IMR-90 (cell line): ENCODE measurements around the gene ACSF2. TPM values are rescaled to one million over a fixed set of nuclear protein-coding genes. Genes with fewer than 3 reads are reported as not detected.

Experiments used
- ATAC-seq: fragments of 200-7000 bp; cut with Tn5 transposase; 2 replicates; pipeline ENCODE4 v1.9.1; 2020; ENCODE audit warnings: low read depth, mild to moderate bottlenecking, moderate library complexity
- BruUV-seq: library from RNA; stranded (reverse); fragments of 400-500 nt; replicated peaks from 2 replicates; lab custom pipeline; 2021; lab: Mats Ljungman, UMichigan
- CTCF ChIA-PET: fragments of 300-600 bp; formaldehyde crosslinking; extraction: SDS; loops from one replicate; lab custom pipeline; 2021; ENCODE audit warnings: antibody characterized with exemption; lab: Yijun Ruan, JAX
- POLR2A ChIA-PET: fragments of 300-600 bp; sonication (Branson Sonifier 250); formaldehyde crosslinking; loops from one replicate; lab custom pipeline; 2022; ENCODE audit warnings: antibody characterized with exemption; ENCODE audit not compliant: unreplicated experiment; lab: Charles Lee
- DNase-seq: peaks from one replicate; pipeline ENCODE4 v3.0.0; 2013
- H2AFZ ChIP-seq: replicated peaks from 2 replicates; pipeline ENCODE3; 2013; ENCODE audit warnings: low read length, mild to moderate bottlenecking; ENCODE audit not compliant: poor library complexity
- H2AK5ac ChIP-seq: 2 replicates; pipeline ENCODE4 v1.6.1; 2013; ENCODE audit warnings: low read depth, low read length, inconsistent platforms
- H2AK9ac ChIP-seq: replicated peaks from 2 replicates; pipeline ENCODE3; 2013; ENCODE audit warnings: mild to moderate bottlenecking, low read depth, low read length, moderate library complexity; ENCODE audit not compliant: poor library complexity
- H2BK120ac ChIP-seq: 2 replicates; pipeline ENCODE4 v1.6.1; 2013; ENCODE audit warnings: low read depth, low read length, inconsistent platforms
- H2BK15ac ChIP-seq: 3 replicates; pipeline ENCODE4 v1.6.1; 2013; ENCODE audit warnings: low read depth, low read length, inconsistent platforms
- H2BK20ac ChIP-seq: 2 replicates; pipeline ENCODE4 v1.6.1; 2013; ENCODE audit warnings: low read depth, mild to moderate bottlenecking, inconsistent platforms, low read length, moderate library complexity
- H2BK5ac ChIP-seq: 2 replicates; pipeline ENCODE4 v1.6.1; 2013; ENCODE audit warnings: mild to moderate bottlenecking, low read depth, low read length, inconsistent platforms; ENCODE audit not compliant: poor library complexity, severe bottlenecking
- H3K14ac ChIP-seq: replicated peaks from 2 replicates; pipeline ENCODE4 v1.6.1; 2013; ENCODE audit warnings: low read depth, low read length, inconsistent platforms
- H3K18ac ChIP-seq: 2 replicates; pipeline ENCODE4 v1.6.1; 2013; ENCODE audit warnings: low read depth, low read length, control low read depth
- H3K23ac ChIP-seq: 2 replicates; pipeline ENCODE4 v1.6.1; 2013; ENCODE audit warnings: low read depth, low read length, inconsistent platforms
- H3K27ac ChIP-seq: 2 replicates; pipeline ENCODE4 v1.5.1; 2013; ENCODE audit warnings: mild to moderate bottlenecking, control low read depth, low read length; ENCODE audit not compliant: insufficient read depth
- H3K27me3 ChIP-seq: 2 replicates; pipeline ENCODE4 v1.6.1; 2013; ENCODE audit warnings: low read length; ENCODE audit not compliant: control insufficient read depth, insufficient read depth
- H3K36me3 ChIP-seq: 2 replicates; pipeline ENCODE4 v1.6.1; 2013; ENCODE audit warnings: low read length, mixed read lengths; ENCODE audit not compliant: control insufficient read depth, insufficient read depth
- H3K4ac ChIP-seq: 2 replicates; pipeline ENCODE4 v1.6.1; 2013; ENCODE audit warnings: low read depth, low read length, inconsistent platforms
- H3K4me1 ChIP-seq: 2 replicates; pipeline ENCODE4 v1.6.1; 2013; ENCODE audit warnings: low read length, mixed read lengths; ENCODE audit not compliant: control insufficient read depth, insufficient read depth
- H3K4me2 ChIP-seq: 2 replicates; pipeline ENCODE4 v1.6.1; 2013; ENCODE audit warnings: low read depth, mild to moderate bottlenecking, control low read depth, low read length, moderate library complexity
- H3K4me3 ChIP-seq: 2 replicates; pipeline ENCODE4 v1.5.1; 2013; ENCODE audit warnings: low read depth, mild to moderate bottlenecking, control low read depth, low read length, moderate library complexity; ENCODE audit not compliant: insufficient read depth
- H3K56ac ChIP-seq: 2 replicates; pipeline ENCODE4 v1.6.1; 2013; ENCODE audit warnings: low read length, inconsistent platforms; ENCODE audit not compliant: insufficient read depth; ENCODE audit errors: extremely low read depth
- H3K79me1 ChIP-seq, 2 experiments: 2 replicates each; pipeline ENCODE4 v1.6.1; 2013; ENCODE audit warnings: low read length in 2 of 2, inconsistent platforms in 1 of 2, low read depth in 1 of 2
- H3K9ac ChIP-seq: 2 replicates; pipeline ENCODE4 v1.6.1; 2013; ENCODE audit warnings: low read depth, low read length, control low read depth
- H3K9me1 ChIP-seq: 2 replicates; pipeline ENCODE4 v1.6.1; 2013; ENCODE audit warnings: low read length, inconsistent platforms; ENCODE audit not compliant: insufficient read depth
- H3K9me3 ChIP-seq: 2 replicates; pipeline ENCODE4 v1.6.1; 2013; ENCODE audit warnings: low read length; ENCODE audit not compliant: control insufficient read depth, insufficient read depth
- H4K20me1 ChIP-seq: 2 replicates; pipeline ENCODE4 v1.6.1; 2013; ENCODE audit warnings: low read length, inconsistent platforms; ENCODE audit not compliant: insufficient read depth
- H4K5ac ChIP-seq: 2 replicates; pipeline ENCODE4 v1.6.1; 2013; ENCODE audit warnings: mild to moderate bottlenecking, low read depth, low read length, control low read depth
- H4K8ac ChIP-seq, 2 experiments: 2 replicates each; pipeline ENCODE4 v1.6.1; 2013; ENCODE audit warnings: low read depth in 2 of 2, low read length in 2 of 2, control low read depth in 1 of 2, inconsistent platforms in 1 of 2
- H4K91ac ChIP-seq: 2 replicates; pipeline ENCODE4 v1.6.1; 2013; ENCODE audit warnings: low read depth, low read length, inconsistent platforms; ENCODE audit not compliant: insufficient read depth
- BHLHE40 ChIP-seq: fragments of 150-350 bp; IDR thresholded peaks from 2 replicates; pipeline ENCODE4 v1.6.1; 2016; ENCODE audit warnings: mild to moderate bottlenecking, low read depth, low read length
- CEBPB ChIP-seq: IDR thresholded peaks from 2 replicates; pipeline ENCODE4 v1.6.1; 2012; ENCODE audit warnings: low read depth, low read length, improper control_type of control experiment
- CHD1 ChIP-seq: IDR thresholded peaks from 2 replicates; pipeline ENCODE4 v1.6.1; 2012; ENCODE audit warnings: low read depth, low read length, improper control_type of control experiment
- CTCF ChIP-seq: conservative IDR thresholded peaks from 2 replicates; pipeline ENCODE4 v1.5.1; 2012; ENCODE audit warnings: mild to moderate bottlenecking, low read depth, low read length, improper control_type of control experiment
- FOS ChIP-seq: fragments of 150-350 bp; IDR thresholded peaks from 2 replicates; pipeline ENCODE4 v1.6.1; 2016; ENCODE audit warnings: low read depth, low read length
- MAFK ChIP-seq: IDR thresholded peaks from 2 replicates; pipeline ENCODE4 v1.6.1; 2012; ENCODE audit warnings: low read depth, low read length, improper control_type of control experiment
- MAZ ChIP-seq: IDR thresholded peaks from 2 replicates; pipeline ENCODE4 v1.6.1; 2012; ENCODE audit warnings: low read depth, mild to moderate bottlenecking, low read length, improper control_type of control experiment, moderate library complexity, borderline replicate concordance
- MXI1 ChIP-seq: IDR thresholded peaks from 2 replicates; pipeline ENCODE4 v1.6.1; 2012; ENCODE audit warnings: low read depth, mild to moderate bottlenecking, low read length, moderate library complexity, borderline replicate concordance
- NFE2L2 ChIP-seq: fragments of 150-350 bp; IDR thresholded peaks from 2 replicates; pipeline ENCODE4 v1.6.1; 2016; ENCODE audit warnings: low read depth, mild to moderate bottlenecking, low read length
- POLR2A ChIP-seq: IDR thresholded peaks from 2 replicates; pipeline ENCODE4 v1.6.1; 2012; ENCODE audit warnings: mild to moderate bottlenecking, low read depth, low read length
- RAD21 ChIP-seq: IDR thresholded peaks from 2 replicates; pipeline ENCODE4 v1.6.1; 2012; ENCODE audit warnings: low read length, improper control_type of control experiment
- RCOR1 ChIP-seq: IDR thresholded peaks from 2 replicates; pipeline ENCODE4 v1.6.1; 2012; ENCODE audit warnings: mild to moderate bottlenecking, low read length, improper control_type of control experiment; ENCODE audit not compliant: insufficient replicate concordance
- RFX5 ChIP-seq: IDR thresholded peaks from 2 replicates; pipeline ENCODE4 v1.8.0; 2012; ENCODE audit warnings: low read depth, mild to moderate bottlenecking, low read length, moderate library complexity
- SMC3 ChIP-seq: fragments of 150-350 bp; IDR thresholded peaks from 2 replicates; pipeline ENCODE4 v1.6.1; 2016; ENCODE audit warnings: low read depth, mild to moderate bottlenecking, antibody characterized with exemption, low read length, moderate library complexity
- WGBS, 2 experiments: methylation state at CpG; one replicate each; pipeline versions ENCODE4 v1.1.5 to v1.1.7; 2013; ENCODE audit warnings: missing lambda C conversion rate in 2 of 2; ENCODE audit not compliant: insufficient read length in 1 of 2; ENCODE audit errors: extremely low coverage in 2 of 2; 5-methylcytosine and 5-hydroxymethylcytosine counted together
- dilution Hi-C: fragments of 300-500 bp; cut with HindIII; formaldehyde crosslinking; loops from one replicate; pipeline ENCODE4 v1.14.3; 2018; ENCODE audit warnings: low sequenced_read_pairs; ENCODE audit not compliant: unreplicated experiment
- in situ Hi-C: fragments of 300-500 bp; cut with MboI; formaldehyde crosslinking; loops from 3 replicates; pipeline ENCODE4 v1.14.3; 2019; ENCODE audit warnings: low sequenced_read_pairs, inconsistent platforms, mixed read lengths
- intact Hi-C: fragments of 100-400 bp; cut with micrococcal nuclease; formaldehyde crosslinking; loops from 2 replicates; pipeline ENCODE4 v1.10.0; 2022
- polyA plus RNA-seq, 3 experiments: library from polyadenylated mRNA; depleted of rRNA; stranded (reverse); fragments of >200 nt; gene quantifications; 2 replicates each; pipeline ENCODE4 v1.2.3, GENCODE V29; 2012; ENCODE audit warnings: low replicate concordance in 1 of 3
- total RNA-seq: library from RNA; depleted of rRNA; stranded (reverse); fragments of >200 nt; gene quantifications from 2 replicates; pipeline ENCODE4 v1.2.3, GENCODE V29; 2012
- TF ChIP-seq, protein P1 (sequence below): fragments of 150-350 bp; IDR thresholded peaks from 2 replicates; pipeline ENCODE4 v1.6.1; 2017; ENCODE audit warnings: mild to moderate bottlenecking, antibody characterized with exemption, low read length, low read depth
- TF ChIP-seq, protein P2 (sequence below): fragments of 150-350 bp; IDR thresholded peaks from 2 replicates; pipeline ENCODE4 v1.6.1; 2016; ENCODE audit warnings: low read depth, mild to moderate bottlenecking, low read length, moderate library complexity, borderline replicate concordance

Gene ACSF2
- total and polyA plus RNA-seq, 2 of the 4 experiments (the other 2 are of a cell fraction), result 18.5 to 27.2 TPM

- in situ Hi-C loops, result no loop called here
- H3K56ac ChIP-seq, result no peak overlapping the region
- no peak overlapping the region for H3K23ac ChIP-seq
- H3K36me3 ChIP-seq, result peaks cover 2% of the 10 kb centered on the region; the same call in 1 of the 2 replicates
- WGBS, 2 experiments, result 100% methylated on average over 3 of the region's 3 CpGs; no CpG with 5 or more reads in 1 of the 2 experiments
- H3K4me1 ChIP-seq, result no peaks in the 10 kb centered on the region
- DNase-seq, result no peak
- 0 out of 2 replicates have a peak, but pooled peaks cover 2% of the 10 kb centered on the region for H3K9me1 ChIP-seq
- H3K18ac ChIP-seq, result no peak overlapping the region
- no peak overlapping the region for H3K14ac ChIP-seq
- H2AFZ ChIP-seq, result no peak overlapping the region
- no peak overlapping the region for H4K5ac ChIP-seq
- peaks cover under 1% of the 10 kb centered on the region; the same call in 1 of the 2 replicates for H4K20me1 ChIP-seq
- no peak overlapping the region for H2BK15ac ChIP-seq
- H3K4me2 ChIP-seq, result no peak overlapping the region
- ATAC-seq, result no peak
- H3K79me1 ChIP-seq, result peaks cover 0 to 8% of the 10 kb centered on the region in 2 experiments; a peak in 1 of 4 replicates
- H2BK120ac ChIP-seq, result no peak overlapping the region
- H3K4me3 ChIP-seq, result no peak overlapping the region
- H3K4ac ChIP-seq, result no peak overlapping the region
- intact Hi-C loops, result no loop called here
- H2AK5ac ChIP-seq, result no peak overlapping the region
- no peak overlapping the region for H3K27ac ChIP-seq
- dilution Hi-C loops, result no loop called here
- H4K91ac ChIP-seq, result no peak overlapping the region
- no peak for TF ChIP-seq MAFK
- TF ChIP-seq CHD1, result no peak
- no peak for TF ChIP-seq BHLHE40
- no peak for TF ChIP-seq SMC3
- TF ChIP-seq MXI1, result no peak
- no peak for TF ChIP-seq MAZ
- no peak for TF ChIP-seq RFX5
- TF ChIP-seq POLR2A, result no peak
- TF ChIP-seq NFE2L2, result no peak
- TF ChIP-seq FOS, result no peak
- TF ChIP-seq RAD21, result no peak
- no peak for TF ChIP-seq CTCF
- TF ChIP-seq, protein P1, sequence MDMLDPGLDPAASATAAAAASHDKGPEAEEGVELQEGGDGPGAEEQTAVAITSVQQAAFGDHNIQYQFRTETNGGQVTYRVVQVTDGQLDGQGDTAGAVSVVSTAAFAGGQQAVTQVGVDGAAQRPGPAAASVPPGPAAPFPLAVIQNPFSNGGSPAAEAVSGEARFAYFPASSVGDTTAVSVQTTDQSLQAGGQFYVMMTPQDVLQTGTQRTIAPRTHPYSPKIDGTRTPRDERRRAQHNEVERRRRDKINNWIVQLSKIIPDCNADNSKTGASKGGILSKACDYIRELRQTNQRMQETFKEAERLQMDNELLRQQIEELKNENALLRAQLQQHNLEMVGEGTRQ, result no peak
- TF ChIP-seq RCOR1, result no peak
- no peak for TF ChIP-seq CEBPB
- TF ChIP-seq, protein P2, sequence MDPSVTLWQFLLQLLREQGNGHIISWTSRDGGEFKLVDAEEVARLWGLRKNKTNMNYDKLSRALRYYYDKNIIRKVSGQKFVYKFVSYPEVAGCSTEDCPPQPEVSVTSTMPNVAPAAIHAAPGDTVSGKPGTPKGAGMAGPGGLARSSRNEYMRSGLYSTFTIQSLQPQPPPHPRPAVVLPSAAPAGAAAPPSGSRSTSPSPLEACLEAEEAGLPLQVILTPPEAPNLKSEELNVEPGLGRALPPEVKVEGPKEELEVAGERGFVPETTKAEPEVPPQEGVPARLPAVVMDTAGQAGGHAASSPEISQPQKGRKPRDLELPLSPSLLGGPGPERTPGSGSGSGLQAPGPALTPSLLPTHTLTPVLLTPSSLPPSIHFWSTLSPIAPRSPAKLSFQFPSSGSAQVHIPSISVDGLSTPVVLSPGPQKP, result no peak
- ChIA-PET CTCF (no interaction called here), POLR2A (interaction anchor here (0.6 kb wide), 1 partner anchor 632 kb away, joined by 3 read pairs; no protein-coding TSS in a partner anchor)
- no peaks in the 10 kb centered on the region for H3K9me3 ChIP-seq
- no peaks in the 10 kb centered on the region for H3K27me3 ChIP-seq
- H2BK20ac ChIP-seq, result no peak overlapping the region
- H2AK9ac ChIP-seq, result no peak overlapping the region
- no peak overlapping the region for H4K8ac ChIP-seq
- no peak overlapping the region for H3K9ac ChIP-seq
- BruUV-seq, result no TSS peak
- H2BK5ac ChIP-seq, result no peak overlapping the region
These were observed 27.9 kb downstream of the ACSF2 start for GRCh38 chr17:50453901-50454300.
